Thyroid gland (tissue), 4 donors: ENCODE data around the gene CBX7.

Experiments
- POLR2A ChIP-seq, 2 donors: fragments of 450-650 bp; IDR thresholded peaks; one replicate each; pipeline ENCODE4 v1.6.1; 2017; ENCODE audit warnings: antibody characterized with exemption in 2 of 2, mild to moderate bottlenecking in 2 of 2, moderate library complexity in 1 of 2
- TF ChIP-seq, protein P1 (sequence below), 6 experiments: fragments of 200-600 bp in 3 of 6; fragments of 450-650 bp in 3 of 6; sonication (generic) in 3 of 6; IDR thresholded peaks; one replicate each; pipeline ENCODE4 v1.5.1; 2016 to 2019; ENCODE audit warnings: antibody characterized with exemption in 6 of 6, mild to moderate bottlenecking in 2 of 6, inconsistent platforms in 1 of 6, moderate library complexity in 1 of 6

DNA sequence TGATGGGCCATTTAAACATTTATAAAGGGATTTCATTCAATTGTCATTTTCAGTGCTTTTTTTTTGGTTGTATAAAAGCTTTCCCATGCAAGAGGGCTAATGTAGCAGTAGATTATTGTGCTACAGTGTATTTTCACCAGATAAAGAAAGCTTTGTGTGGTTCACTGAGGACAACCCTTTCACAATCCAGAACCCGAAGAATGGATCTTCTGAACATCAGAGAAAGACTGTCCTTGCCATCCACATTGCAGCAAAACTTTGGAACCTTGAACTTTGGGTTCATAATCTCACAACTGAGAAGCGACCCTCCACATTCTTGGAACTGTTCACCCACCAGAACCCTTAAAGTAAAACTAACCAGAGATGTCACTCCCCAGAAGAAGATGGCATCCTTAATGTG lies 46.2 kb downstream of the CBX7 start:
- TF ChIP-seq, protein P1, sequence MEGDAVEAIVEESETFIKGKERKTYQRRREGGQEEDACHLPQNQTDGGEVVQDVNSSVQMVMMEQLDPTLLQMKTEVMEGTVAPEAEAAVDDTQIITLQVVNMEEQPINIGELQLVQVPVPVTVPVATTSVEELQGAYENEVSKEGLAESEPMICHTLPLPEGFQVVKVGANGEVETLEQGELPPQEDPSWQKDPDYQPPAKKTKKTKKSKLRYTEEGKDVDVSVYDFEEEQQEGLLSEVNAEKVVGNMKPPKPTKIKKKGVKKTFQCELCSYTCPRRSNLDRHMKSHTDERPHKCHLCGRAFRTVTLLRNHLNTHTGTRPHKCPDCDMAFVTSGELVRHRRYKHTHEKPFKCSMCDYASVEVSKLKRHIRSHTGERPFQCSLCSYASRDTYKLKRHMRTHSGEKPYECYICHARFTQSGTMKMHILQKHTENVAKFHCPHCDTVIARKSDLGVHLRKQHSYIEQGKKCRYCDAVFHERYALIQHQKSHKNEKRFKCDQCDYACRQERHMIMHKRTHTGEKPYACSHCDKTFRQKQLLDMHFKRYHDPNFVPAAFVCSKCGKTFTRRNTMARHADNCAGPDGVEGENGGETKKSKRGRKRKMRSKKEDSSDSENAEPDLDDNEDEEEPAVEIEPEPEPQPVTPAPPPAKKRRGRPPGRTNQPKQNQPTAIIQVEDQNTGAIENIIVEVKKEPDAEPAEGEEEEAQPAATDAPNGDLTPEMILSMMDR (IDR thresholded peaks at IDR 0.05), result no peak
- no peak for TF ChIP-seq POLR2A (IDR thresholded peaks at IDR 0.05)
